Left lung (tissue), 10 donors: ENCODE measurements around the gene LRRK1. TPM values are rescaled to one million over a fixed set of nuclear protein-coding genes. Genes with fewer than 3 reads are reported as not detected.

Experiments
- ATAC-seq: fragments of 200-7000 bp; cut with Tn5 transposase; one replicate; pipeline ENCODE4 v1.9.1; 2020; ENCODE audit warnings: moderate library complexity
- DNase-seq, 4 donors: peaks; one replicate each; pipeline ENCODE4 v3.0.0-alpha.2; 2013 to 2020
- H3K27ac ChIP-seq, 2 donors: fragments of 200-600 bp; sonication (generic) in 1 of 2; one replicate each; pipeline versions ENCODE4 v1.5.0 to v1.8.0; 2020 to 2021
- H3K27me3 ChIP-seq, 2 donors: fragments of 200-600 bp; sonication (generic) in 1 of 2; one replicate each; pipeline versions ENCODE4 v1.5.0 to v1.8.0; 2020 to 2021
- H3K36me3 ChIP-seq, 2 donors: fragments of 200-600 bp; sonication (generic) in 1 of 2; one replicate each; pipeline versions ENCODE4 v1.5.0 to v1.8.0; 2020 to 2021
- H3K4me1 ChIP-seq, 2 donors: fragments of 200-600 bp; one replicate each; pipeline ENCODE4 v1.8.0; 2021
- H3K4me3 ChIP-seq, 2 donors: fragments of 200-600 bp; sonication (generic) in 1 of 2; one replicate each; pipeline versions ENCODE4 v1.5.0 to v1.8.0; 2020 to 2021; ENCODE audit warnings: mild to moderate bottlenecking in 1 of 2
- H3K9me3 ChIP-seq, 2 donors: fragments of 200-600 bp; sonication (generic) in 1 of 2; one replicate each; pipeline versions ENCODE4 v1.5.0 to v1.8.0; 2020 to 2021
- intact Hi-C, 2 donors: fragments of 100-400 bp; cut with DNase I; formaldehyde crosslinking; loops; one replicate each; pipeline versions ENCODE4 v1.11.2 to v1.14.2; 2022
- polyA plus RNA-seq, 6 donors: library from polyadenylated mRNA; unstranded; fragments of 120-200 nt; gene quantifications; one replicate each; pipeline ENCODE4 v1.2.1, GENCODE V29; 2013; ENCODE audit not compliant: insufficient read length in 6 of 6
- total RNA-seq, 2 donors: library from RNA; stranded (reverse); fragmentation: NEBNext Ultra II Directional; extraction: Animal tissue kit (Norgen Biotek cat#: 25700); gene quantifications; one replicate each; pipeline ENCODE4 v1.2.1, GENCODE V29; 2021
- TF ChIP-seq, protein P1 (sequence below), 2 donors: fragments of 200-600 bp; sonication (generic) in 1 of 2; IDR thresholded peaks; one replicate each; pipeline versions ENCODE4 v1.5.0 to v1.8.0; 2021; ENCODE audit warnings: antibody characterized with exemption in 2 of 2
- donor health status: DM: no; HTN: yes; CAD: no.
- donor health status: DM: no; HTN: no; CAD: no.

LRRK1 gene
- total and polyA plus RNA-seq, 8 donors = 1.9 to 24.2 (median 3.0) TPM

DNA sequence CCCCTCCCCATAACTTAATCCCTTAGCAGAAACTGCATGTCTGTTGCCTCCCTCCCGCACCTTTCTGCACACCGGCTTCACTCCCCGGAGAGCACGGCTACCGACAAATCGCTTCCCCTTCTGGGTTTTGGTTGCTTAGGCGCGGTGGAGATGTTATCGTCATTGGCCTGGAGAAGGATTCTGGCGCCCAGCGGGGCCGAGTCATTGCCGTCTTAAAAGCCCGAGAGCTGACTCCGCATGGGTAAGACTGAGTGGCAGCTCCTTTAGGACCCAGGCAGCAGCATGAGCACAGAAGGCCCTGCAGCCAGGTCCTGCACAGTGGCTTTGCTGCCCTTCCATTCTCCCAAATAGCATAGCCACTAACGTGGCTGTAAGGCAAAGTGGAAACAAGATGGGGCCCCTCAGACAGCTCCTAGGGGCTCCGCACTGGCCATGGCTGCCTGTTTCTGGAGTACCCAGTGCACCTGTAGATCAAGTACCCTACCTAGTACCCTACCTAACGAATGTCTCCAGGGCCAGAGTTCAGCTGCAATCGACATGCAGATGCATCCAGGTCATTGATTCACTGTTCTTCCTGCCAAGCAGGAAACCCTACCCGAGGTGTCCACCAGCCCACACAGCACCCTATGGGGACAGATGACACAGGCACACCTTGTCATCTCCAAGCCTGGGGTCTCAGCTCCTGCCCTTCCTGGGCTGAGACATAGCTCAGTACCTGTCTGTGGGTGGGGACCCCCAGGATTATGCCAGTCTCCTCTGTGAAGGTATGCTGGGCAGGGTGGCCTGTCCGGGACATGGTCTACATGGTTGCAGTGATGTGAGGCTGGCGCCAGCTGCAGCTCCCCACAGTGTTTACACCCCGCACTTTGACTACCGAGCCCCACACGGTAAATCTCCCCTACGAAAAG, 147.6 kb downstream of the LRRK1 start:
- DNase-seq = peak in 1 of 4 donors; percentile 24
- H3K4me3 ChIP-seq = no peak overlapping the region
- intact Hi-C loops = no loop called here
- H3K27me3 ChIP-seq = no peaks in the 10 kb centered on the region
- peaks cover 0 to 83% of the 10 kb centered on the region in 2 donors for H3K36me3 ChIP-seq
- TF ChIP-seq, protein P1, sequence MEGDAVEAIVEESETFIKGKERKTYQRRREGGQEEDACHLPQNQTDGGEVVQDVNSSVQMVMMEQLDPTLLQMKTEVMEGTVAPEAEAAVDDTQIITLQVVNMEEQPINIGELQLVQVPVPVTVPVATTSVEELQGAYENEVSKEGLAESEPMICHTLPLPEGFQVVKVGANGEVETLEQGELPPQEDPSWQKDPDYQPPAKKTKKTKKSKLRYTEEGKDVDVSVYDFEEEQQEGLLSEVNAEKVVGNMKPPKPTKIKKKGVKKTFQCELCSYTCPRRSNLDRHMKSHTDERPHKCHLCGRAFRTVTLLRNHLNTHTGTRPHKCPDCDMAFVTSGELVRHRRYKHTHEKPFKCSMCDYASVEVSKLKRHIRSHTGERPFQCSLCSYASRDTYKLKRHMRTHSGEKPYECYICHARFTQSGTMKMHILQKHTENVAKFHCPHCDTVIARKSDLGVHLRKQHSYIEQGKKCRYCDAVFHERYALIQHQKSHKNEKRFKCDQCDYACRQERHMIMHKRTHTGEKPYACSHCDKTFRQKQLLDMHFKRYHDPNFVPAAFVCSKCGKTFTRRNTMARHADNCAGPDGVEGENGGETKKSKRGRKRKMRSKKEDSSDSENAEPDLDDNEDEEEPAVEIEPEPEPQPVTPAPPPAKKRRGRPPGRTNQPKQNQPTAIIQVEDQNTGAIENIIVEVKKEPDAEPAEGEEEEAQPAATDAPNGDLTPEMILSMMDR (IDR thresholded peaks at IDR 0.05) = no peak
- H3K4me1 ChIP-seq = peaks cover 14 to 25% of the 10 kb centered on the region in 2 donors
- no peak overlapping the region for H3K27ac ChIP-seq
- no peaks in the 10 kb centered on the region for H3K9me3 ChIP-seq
- ATAC-seq = no peak

DNA sequence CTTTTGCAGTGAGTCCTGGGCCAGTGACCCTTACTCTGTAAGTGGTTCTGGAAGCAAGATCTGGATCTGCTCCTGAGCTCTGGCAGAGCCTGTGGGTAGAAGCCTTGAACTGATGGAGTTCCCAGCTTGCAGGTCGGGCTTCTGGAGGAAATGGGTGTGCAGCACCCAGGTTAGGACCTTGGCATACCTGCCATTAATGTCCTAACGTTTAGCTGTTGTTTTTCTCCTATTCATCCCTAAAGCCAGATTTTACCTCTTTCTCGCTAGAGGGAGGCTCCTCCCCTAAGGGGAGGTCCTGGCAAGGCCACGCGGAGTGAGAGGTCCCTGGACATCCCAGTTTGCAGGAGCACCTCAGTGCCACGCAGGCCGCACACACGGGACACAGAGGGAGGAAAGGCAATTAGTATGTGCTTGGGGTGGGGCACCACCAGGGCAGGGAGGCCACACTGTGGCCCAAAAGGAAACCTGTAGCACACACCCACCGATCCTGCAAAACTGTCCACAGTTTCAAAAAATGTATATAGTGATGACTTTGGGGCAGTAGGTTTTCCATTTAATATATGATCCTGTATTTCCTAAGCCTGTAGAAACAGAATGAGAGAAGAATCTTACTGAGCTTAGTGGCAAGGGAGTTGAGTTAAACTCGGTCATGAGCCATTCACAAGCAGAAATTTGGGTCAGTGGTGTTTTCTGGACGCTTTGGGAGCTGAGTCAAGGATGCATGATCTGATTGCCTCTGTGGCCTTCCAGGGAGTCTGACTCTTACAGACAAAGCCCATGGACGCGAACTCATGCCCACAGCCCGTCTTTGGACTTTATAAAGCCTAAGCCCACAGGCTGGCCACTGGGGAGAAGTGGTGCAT, 148.7 kb downstream of the LRRK1 start:
- Histone ChIP-seq H3K9me3 (no peaks in the 10 kb centered on the region), H3K27ac (peak overlapping the region; percentile 64 to 79), H3K27me3 (no peaks in the 10 kb centered on the region), H3K4me1 (peaks cover 14 to 25% of the 10 kb centered on the region in 2 donors), H3K36me3 (peaks cover 0 to 77% of the 10 kb centered on the region in 2 donors), H3K4me3 (no peak overlapping the region)
- DNase-seq (peak in 2 of 4 donors; percentile 27 to 65), ATAC-seq (no peak)
- TF ChIP-seq, protein P1 (IDR thresholded peaks at IDR 0.05) = no peak
- intact Hi-C loops = no loop called here

DNA sequence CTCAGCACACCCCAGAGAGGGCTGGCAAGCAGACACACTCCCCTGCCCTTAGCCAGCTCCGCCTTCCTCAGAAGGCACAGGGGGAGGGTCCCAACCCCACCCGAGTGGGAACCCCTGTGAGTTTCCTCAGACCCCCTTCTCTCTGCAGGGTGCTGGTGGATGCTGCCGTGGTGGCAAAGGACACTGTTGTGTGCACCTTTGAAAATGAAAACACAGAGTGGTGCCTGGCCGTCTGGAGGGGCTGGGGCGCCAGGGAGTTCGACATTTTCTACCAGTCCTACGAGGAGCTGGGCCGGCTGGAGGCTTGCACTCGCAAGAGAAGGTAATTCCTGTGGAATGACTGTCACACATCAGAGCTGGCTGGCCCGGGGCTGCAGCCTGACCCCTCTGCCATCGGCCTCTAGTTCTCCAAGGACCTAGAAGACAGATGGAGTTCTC, 149.4 kb downstream of the LRRK1 start:
- Histone ChIP-seq H3K27me3 (no peaks in the 10 kb centered on the region), H3K36me3 (peaks cover 0 to 71% of the 10 kb centered on the region in 2 donors), H3K4me3 (no peak overlapping the region), H3K9me3 (no peaks in the 10 kb centered on the region), H3K4me1 (peaks cover 14 to 25% of the 10 kb centered on the region in 2 donors), H3K27ac (peak overlapping the region; percentile 64 to 79)
- DNase-seq (peak in 2 of 4 donors; percentile 30 to 71), ATAC-seq (no peak)
- intact Hi-C loops = no loop called here
- TF ChIP-seq, protein P1 (IDR thresholded peaks at IDR 0.05) = no peak

DNA sequence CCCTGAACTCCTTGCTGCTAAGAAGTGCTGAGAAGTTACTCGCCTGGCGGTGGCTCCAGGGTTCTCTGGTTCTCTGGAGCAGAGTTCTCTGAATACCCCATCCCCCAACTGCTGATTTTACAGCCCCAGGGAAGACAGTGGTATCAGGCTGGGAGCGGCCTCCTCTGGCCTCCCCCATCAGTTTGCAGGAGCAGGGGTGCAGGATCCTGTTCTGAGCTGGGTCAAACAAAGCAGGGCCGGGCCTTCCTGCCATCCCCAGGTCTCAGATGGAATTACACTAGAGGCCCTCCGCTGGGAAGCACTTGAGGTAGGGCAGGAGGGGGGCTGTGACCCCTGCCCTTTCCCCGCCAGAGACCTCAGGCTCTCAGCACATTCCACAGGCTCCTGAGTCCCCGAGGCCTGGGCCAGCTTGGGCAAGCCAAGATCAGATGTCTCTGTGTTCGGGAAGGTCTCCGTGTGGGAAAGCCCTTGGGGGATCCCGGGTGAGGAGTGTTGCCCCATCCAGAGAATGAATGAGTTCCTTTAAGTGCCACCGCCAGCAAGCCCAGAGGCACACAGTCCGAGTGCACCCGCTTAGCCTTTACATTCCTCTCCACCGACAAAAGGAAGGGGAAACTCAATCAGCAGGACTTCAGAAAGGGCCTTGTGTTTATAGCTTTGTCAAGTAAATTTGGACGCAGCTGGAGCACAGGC, 149.9 kb downstream of the LRRK1 start:
- ATAC-seq (peak; percentile 32), DNase-seq (peak in 3 of 4 donors; percentile 31 to 82 (median 79))
- Histone ChIP-seq H3K27me3 (no peaks in the 10 kb centered on the region), H3K9me3 (no peaks in the 10 kb centered on the region), H3K4me3 (no peak overlapping the region), H3K36me3 (peaks cover 0 to 65% of the 10 kb centered on the region in 2 donors), H3K4me1 (peaks cover 14 to 25% of the 10 kb centered on the region in 2 donors), H3K27ac (peak overlapping the region; percentile 64 to 79)
- intact Hi-C loops = no loop called here
- TF ChIP-seq, protein P1 (IDR thresholded peaks at IDR 0.05) = no peak
